SK-N-SH treated with all-trans-retinoic acid at 6 μM for 48 hours (cell line): ENCODE measurements around the gene HSPG2.
"Not testable (repeated sequence)": the region's sequence is repeated elsewhere in the genome, so short reads cannot be mapped to it uniquely, and the experiment has no call there.

ENCODE experiments used
- ATAC-seq: fragments of 200-7000 bp; cut with Tn5 transposase; 3 replicates; pipeline ENCODE4 v1.9.1; 2020; ENCODE audit warnings: mild to moderate bottlenecking, moderate library complexity
- ARNTL ChIP-seq: fragments of 450-650 bp; formaldehyde crosslinking; IDR thresholded peaks from 2 replicates; pipeline ENCODE4 v1.5.0; 2020; ENCODE audit warnings: low read depth, mild to moderate bottlenecking, moderate library complexity, borderline replicate concordance
- BACH2 ChIP-seq: fragments of 250-450 bp; sonication (Bioruptor Pico); IDR thresholded peaks from 2 replicates; pipeline ENCODE4 v1.9.0; 2021; ENCODE audit warnings: mild to moderate bottlenecking, borderline replicate concordance
- CSDC2 ChIP-seq: fragments of 250-450 bp; sonication (Bioruptor Pico); IDR thresholded peaks from 2 replicates; pipeline ENCODE4 v1.5.0; 2020; ENCODE audit warnings: mild to moderate bottlenecking, moderate library complexity
- CSRNP3 ChIP-seq: fragments of 250-450 bp; sonication (Bioruptor Pico); IDR thresholded peaks from 2 replicates; pipeline ENCODE4 v1.5.1; 2021; ENCODE audit warnings: mild to moderate bottlenecking, moderate library complexity
- ESRRG ChIP-seq: fragments of 250-450 bp; sonication (Bioruptor Pico); IDR thresholded peaks from 2 replicates; pipeline ENCODE4 v1.6.1; 2021; ENCODE audit warnings: mild to moderate bottlenecking
- GLIS3 ChIP-seq: fragments of 250-450 bp; sonication (Bioruptor Pico); IDR thresholded peaks from 2 replicates; pipeline ENCODE4 v1.5.0; 2020; ENCODE audit warnings: mild to moderate bottlenecking, moderate library complexity
- ISL1 ChIP-seq: fragments of 250-450 bp; sonication (Bioruptor Pico); IDR thresholded peaks from 2 replicates; pipeline ENCODE4 v2.1.2; 2022; ENCODE audit warnings: mild to moderate bottlenecking, moderate library complexity
- OSR1 ChIP-seq: fragments of 250-450 bp; sonication (Bioruptor Pico); IDR thresholded peaks from 2 replicates; pipeline ENCODE4 v1.8.0; 2022; ENCODE audit warnings: moderate library complexity, mild to moderate bottlenecking, inconsistent platforms
- PATZ1 ChIP-seq: fragments of 250-450 bp; sonication (Bioruptor Pico); IDR thresholded peaks from 2 replicates; pipeline ENCODE4 v1.8.0; 2020; ENCODE audit warnings: mild to moderate bottlenecking, moderate library complexity, borderline replicate concordance
- POU6F1 ChIP-seq: fragments of 250-450 bp; sonication (Bioruptor Pico); IDR thresholded peaks from 2 replicates; pipeline ENCODE4 v1.8.0; 2021; ENCODE audit warnings: low read depth, mild to moderate bottlenecking, moderate library complexity, borderline replicate concordance
- PPARA ChIP-seq: fragments of 250-450 bp; sonication (Bioruptor Pico); IDR thresholded peaks from 2 replicates; pipeline ENCODE4 v1.5.0; 2020; ENCODE audit warnings: mild to moderate bottlenecking, borderline replicate concordance
- RARB ChIP-seq: fragments of 250-450 bp; sonication (Bioruptor Pico); IDR thresholded peaks from 2 replicates; pipeline ENCODE4 v1.8.0; 2021; ENCODE audit warnings: mild to moderate bottlenecking, moderate library complexity
- SNAI2 ChIP-seq: fragments of 250-450 bp; sonication (Bioruptor Pico); IDR thresholded peaks from 2 replicates; pipeline ENCODE4 v1.5.0; 2020; ENCODE audit warnings: mild to moderate bottlenecking, moderate library complexity
- TCF4 ChIP-seq: fragments of 250-450 bp; sonication (Bioruptor Pico); IDR thresholded peaks from 2 replicates; pipeline ENCODE4 v1.8.0; 2021; ENCODE audit warnings: mild to moderate bottlenecking, moderate library complexity, borderline replicate concordance
- TOX ChIP-seq: fragments of 250-450 bp; sonication (Bioruptor Pico); IDR thresholded peaks from 2 replicates; pipeline ENCODE4 v1.8.0; 2021; ENCODE audit warnings: mild to moderate bottlenecking, moderate library complexity, borderline replicate concordance
- ZC3H10 ChIP-seq: fragments of 250-450 bp; sonication (Bioruptor Pico); IDR thresholded peaks from 2 replicates; pipeline ENCODE4 v1.5.1; 2021; ENCODE audit warnings: mild to moderate bottlenecking, moderate library complexity
- ZFP3 ChIP-seq: fragments of 250-450 bp; sonication (Bioruptor Pico); IDR thresholded peaks from 2 replicates; pipeline ENCODE4 v1.5.0; 2020; ENCODE audit warnings: mild to moderate bottlenecking, moderate library complexity
- ZFP30 ChIP-seq: fragments of 450-650 bp; formaldehyde crosslinking; IDR thresholded peaks from 2 replicates; pipeline ENCODE4 v1.5.0; 2022; ENCODE audit warnings: mild to moderate bottlenecking, moderate library complexity
- ZNF565 ChIP-seq: fragments of 450-650 bp; formaldehyde crosslinking; conservative IDR thresholded peaks from 2 replicates; pipeline ENCODE4 v1.5.0; 2020; ENCODE audit warnings: low read depth, mild to moderate bottlenecking, moderate library complexity
- ZNF8 ChIP-seq: fragments of 450-650 bp; formaldehyde crosslinking; IDR thresholded peaks from 2 replicates; pipeline ENCODE4 v1.5.0; 2020; ENCODE audit warnings: mild to moderate bottlenecking, moderate library complexity

Gene HSPG2

GRCh38 chr1:21793104-21793503, 144.0 kb downstream of the HSPG2 start:
- TF ChIP-seq ZNF565 (CRISPR knock-in tag): no peak
- TF ChIP-seq ISL1 (CRISPR knock-in tag): no peak
- TF ChIP-seq, all 23 proteins: peak for 0

GRCh38 chr1:21786640-21787039, 150.5 kb downstream of the HSPG2 start:
- no peak for TF ChIP-seq PATZ1 (CRISPR knock-in tag)
- no peak for TF ChIP-seq CSRNP3
- TF ChIP-seq GLIS3 (CRISPR knock-in tag): no peak
- TF ChIP-seq CSDC2: no peak
- no peak for TF ChIP-seq ZFP30 (CRISPR knock-in tag)
- TF ChIP-seq POU6F1 (CRISPR knock-in tag): no peak
- no peak for TF ChIP-seq ESRRG (CRISPR knock-in tag)
- no peak for TF ChIP-seq TOX (CRISPR knock-in tag)
- no peak for TF ChIP-seq ZC3H10 (CRISPR knock-in tag)
- TF ChIP-seq ARNTL: no peak
- no peak for TF ChIP-seq ZNF8 (CRISPR knock-in tag)
- TF ChIP-seq PPARA (CRISPR knock-in tag): no peak
- TF ChIP-seq TCF4: no peak
- TF ChIP-seq SNAI2 (CRISPR knock-in tag): no peak
- no peak for TF ChIP-seq ZNF565 (CRISPR knock-in tag)
- no peak for TF ChIP-seq BACH2 (CRISPR knock-in tag)
- no peak for ATAC-seq

More at GRCh38 chr1:21793104-21793503, 144.0 kb downstream of the HSPG2 start:
- no peak for ATAC-seq

GRCh38 chr1:21785764-21786163, 151.3 kb downstream of the HSPG2 start:
- ATAC-seq: not testable (repeated sequence)

- ATAC-seq: no peak
- TF ChIP-seq ZNF565 (CRISPR knock-in tag) (no peak), GLIS3 (CRISPR knock-in tag) (no peak), POU6F1 (CRISPR knock-in tag) (no peak), RARB (CRISPR knock-in tag) (no peak), TOX (CRISPR knock-in tag) (no peak), TCF4 (no peak), ZFP3 (no peak), BACH2 (CRISPR knock-in tag) (no peak), OSR1 (CRISPR knock-in tag) (no peak), ZFP30 (CRISPR knock-in tag) (no peak), ESRRG (CRISPR knock-in tag) (no peak), ZC3H10 (CRISPR knock-in tag) (no peak), PPARA (CRISPR knock-in tag) (no peak), ZNF8 (CRISPR knock-in tag) (no peak), SNAI2 (CRISPR knock-in tag) (no peak)
Observed at GRCh38 chr1:21783679-21784603, 153.2 kb downstream of the HSPG2 start.
